GM19035 (cell line): ENCODE results near the gene GALR2.

Experiments used
- ATAC-seq: cut with Tn5 transposase; IDR thresholded peaks from one replicate; pipeline ENCODE4 v1.9.1; 2021; ENCODE audit not compliant: unreplicated experiment

Gene GALR2

DNA sequence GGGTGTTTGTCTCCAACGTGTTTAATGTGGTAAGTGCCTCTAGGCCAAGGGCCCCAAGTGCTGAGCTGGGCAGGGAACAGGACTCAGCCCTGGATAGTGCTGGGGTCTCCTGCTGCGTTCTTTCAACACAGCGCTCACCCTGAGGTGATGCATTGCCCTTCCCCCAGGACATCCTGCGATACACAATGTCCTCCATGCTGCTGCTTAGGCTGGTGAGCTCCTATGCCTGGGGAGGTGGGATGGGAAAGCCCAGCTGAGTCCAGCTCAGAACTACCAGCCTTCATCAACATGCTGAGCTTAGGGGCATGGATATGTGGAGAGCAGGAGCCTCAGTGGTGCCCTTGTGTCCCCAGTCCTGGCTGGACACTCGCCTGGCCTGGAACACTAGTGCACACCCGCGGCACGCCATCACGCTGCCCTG lies 5.0 kb downstream of the GALR2 start:
- ATAC-seq: no peak

DNA sequence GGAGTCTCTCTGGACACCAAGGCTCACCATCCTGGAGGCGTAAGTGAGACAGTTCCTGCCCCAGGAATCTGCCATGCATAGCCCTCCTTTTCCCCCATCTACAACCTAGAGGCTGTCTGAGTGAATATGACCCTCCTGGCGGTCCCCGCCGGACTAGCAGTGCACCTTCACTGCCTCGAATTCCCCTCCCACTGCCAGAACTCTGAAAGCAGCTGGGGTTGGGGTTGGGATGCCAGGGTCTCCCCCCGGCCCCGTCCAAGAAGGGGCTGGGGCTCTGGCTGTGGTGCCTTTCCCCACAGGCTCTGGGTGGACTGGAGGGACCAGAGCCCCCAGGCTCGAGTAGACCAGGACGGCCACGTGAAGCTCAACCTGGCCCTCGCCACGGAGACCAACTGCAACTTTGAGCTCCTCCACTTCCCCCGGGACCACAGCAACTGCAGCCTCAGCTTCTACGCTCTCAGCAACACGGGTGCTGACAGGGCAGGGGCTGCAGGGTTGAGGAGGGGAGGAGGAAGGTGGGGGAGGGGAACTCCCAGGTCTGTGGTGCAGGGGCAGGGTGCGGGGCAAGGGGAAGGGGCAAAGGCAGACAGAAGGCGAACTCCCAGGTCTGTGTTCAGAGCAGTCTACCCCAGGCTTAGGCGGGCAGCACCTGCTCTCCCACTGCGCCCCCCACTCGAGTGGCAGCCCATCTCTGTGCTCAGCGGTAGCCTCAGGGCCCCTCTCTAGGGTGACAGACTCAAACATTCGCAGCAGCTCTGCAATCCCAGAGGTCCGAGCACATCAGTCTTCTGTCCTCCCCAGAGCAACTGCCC lies 5.6 kb downstream of the GALR2 start:
- no peak for ATAC-seq

DNA sequence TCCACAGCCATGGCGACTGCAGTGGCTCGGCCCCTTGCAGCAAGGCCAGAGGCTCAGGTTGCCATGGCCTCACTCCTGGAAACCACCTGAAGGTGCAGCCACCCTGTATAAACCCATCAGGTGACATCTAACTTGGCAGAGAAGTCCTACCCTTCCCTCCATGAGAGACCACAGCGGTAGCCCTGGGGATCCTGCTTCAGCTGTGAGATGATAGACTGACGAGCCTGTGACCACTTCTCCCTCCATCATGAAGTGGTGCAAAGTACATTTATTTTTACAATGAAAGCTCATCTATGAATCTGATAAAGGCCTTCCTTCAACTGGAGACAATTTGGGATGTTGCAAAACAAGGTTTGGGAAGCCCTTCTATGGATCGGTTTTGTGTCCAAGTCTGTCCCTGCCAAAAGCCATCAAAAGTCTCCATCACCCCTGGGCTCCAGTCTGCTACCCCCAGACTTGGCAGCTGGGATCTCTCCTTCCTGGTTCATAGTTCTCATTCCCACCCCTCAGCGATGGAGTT lies 6.2 kb downstream of the GALR2 start:
- no peak for ATAC-seq

DNA sequence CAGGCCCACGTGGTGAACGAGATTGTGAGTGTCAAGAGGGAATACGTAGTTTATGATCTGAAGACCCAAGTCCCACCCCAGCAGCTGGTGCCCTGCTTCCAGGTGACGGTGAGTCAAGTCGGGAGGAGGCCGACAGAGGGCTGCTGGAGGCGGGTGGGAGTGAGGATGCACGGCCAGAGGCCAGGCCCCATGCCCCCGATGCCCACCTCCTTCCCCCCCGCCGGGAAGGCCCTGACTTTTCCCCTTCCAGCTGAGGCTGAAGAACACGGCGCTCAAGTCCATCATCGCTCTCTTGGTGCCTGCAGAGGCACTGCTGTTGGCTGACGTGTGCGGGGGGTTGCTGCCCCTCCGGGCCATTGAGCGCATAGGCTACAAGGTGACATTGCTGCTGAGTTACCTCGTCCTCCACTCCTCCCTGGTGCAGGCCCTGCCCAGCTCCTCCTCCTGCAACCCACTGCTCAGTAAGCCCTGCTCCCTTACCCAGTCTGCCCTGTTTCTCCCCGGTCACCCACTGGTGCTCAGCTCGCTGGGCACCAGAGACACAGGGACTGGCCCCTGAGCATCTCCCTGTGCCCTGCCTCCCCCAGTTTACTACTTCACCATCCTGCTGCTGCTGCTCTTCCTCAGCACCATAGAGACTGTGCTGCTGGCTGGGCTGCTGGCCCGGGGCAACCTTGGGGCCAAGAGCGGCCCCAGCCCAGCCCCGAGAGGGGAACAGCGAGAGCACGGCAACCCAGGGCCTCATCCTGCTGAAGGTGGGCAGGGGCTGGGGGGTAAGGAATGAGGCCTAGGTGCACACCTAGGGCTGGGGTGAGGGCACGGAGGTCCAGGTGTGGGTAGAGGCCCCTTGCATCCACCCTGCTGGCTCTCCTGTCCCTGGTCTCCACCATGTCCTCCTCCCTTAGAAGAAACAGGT lies 7.0 kb downstream of the GALR2 start:
- no peak for ATAC-seq

DNA sequence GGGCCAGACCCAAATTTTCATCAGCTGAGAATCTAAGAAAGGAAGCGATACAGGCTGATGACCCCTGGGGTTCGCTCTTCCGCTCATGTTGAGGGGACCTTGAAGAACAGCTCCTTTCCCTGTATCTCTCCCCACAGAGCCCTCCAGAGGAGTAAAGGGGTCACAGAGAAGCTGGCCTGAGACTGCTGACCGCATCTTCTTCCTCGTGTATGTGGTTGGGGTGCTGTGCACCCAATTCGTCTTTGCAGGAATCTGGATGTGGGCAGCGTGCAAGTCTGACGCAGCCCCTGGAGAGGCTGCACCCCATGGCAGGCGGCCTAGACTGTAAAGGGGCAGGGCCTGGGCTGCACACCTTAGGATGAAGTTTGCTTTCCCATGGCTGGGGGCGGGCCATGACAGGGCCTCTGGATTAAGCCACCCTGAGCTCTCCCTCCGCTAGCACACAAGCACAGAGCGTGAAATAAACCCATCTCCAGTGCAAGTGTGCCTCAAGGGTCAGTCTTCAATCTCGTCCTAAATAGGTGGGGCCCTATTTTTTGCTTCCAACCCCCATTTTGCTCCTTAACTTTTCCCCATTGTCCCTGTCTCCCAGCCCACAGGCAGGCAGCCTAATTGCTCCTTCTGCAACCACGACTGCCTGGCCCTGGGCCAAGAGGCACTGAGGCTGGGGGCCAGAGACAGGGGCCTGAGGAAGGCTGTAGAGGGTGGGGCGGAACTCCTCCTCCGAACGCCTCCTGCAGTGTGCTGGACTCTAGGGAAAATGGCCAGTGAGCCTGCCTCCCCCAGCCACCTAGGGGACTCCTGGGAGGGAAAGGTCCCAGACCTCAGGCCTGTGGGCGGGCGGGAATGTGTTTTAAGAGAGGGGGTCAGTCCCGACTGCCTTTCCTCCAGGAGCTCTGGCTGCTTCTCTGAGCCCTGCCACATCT lies 8.0 kb downstream of the GALR2 start:
- ATAC-seq: no peak

DNA sequence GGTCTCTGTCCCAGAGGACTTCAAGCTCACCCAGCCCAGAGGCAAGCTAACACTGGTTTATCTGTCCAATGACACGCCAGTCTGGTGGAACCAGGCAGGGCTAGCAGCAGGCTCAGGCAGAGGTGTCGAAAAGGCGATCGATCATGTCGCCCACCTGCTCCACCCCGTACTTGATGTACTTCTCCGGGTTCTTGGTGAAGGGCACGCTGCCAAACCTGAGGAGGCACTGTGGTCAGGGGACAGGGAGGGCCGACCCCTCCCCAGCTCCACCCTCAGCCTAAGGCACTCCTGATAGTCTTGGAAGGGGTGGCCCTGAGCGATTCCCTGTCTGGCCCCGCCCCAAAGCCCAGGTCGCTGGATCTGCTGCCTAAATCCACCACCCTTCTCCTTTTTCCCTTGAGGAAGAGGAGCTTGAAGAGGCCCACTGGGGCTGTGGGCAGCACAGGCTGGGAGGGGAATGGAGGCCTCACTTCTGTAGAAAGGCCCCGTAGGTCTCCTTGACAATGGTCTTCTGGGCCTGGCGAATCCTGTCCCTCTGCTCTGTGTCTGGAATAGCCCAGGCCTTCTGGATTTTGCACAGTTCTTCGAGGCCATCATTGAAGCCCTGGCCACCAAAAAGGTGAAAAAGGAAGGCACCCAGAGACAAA lies 9.1 kb downstream of the GALR2 start:
- no peak for ATAC-seq

DNA sequence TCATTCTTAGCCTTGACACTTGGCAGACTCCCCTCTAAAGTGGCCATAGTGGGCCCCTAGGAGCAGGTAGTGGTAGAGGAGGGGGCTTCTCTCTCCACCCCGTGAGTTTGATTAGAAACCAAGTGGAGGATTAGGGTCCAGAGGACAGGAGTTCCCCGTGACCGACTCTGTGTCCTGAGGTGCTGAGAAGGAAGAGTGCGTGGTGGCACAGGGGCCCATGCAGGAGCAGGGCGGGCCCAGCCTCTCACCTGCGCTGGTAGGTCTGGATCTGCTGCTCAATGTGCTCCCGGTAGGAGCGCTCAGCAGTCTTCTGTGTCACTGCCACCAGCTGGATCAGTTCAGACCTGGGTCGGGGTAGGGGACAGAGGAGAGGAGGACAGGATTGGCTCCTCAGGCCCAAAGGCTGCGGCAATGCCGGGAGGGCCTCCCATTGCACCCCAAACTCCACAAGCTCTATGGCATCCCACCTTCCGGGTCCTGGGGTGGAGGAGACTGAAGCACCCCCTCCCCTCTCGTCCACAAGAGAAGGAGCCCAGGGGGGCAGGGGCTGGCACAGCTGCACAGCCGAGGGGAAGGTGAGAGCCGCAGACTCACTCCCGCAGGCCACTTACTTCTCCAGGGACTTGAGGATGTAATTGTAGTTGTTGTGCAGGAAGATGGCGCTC lies 10.6 kb downstream of the GALR2 start:
- ATAC-seq: no peak

DNA sequence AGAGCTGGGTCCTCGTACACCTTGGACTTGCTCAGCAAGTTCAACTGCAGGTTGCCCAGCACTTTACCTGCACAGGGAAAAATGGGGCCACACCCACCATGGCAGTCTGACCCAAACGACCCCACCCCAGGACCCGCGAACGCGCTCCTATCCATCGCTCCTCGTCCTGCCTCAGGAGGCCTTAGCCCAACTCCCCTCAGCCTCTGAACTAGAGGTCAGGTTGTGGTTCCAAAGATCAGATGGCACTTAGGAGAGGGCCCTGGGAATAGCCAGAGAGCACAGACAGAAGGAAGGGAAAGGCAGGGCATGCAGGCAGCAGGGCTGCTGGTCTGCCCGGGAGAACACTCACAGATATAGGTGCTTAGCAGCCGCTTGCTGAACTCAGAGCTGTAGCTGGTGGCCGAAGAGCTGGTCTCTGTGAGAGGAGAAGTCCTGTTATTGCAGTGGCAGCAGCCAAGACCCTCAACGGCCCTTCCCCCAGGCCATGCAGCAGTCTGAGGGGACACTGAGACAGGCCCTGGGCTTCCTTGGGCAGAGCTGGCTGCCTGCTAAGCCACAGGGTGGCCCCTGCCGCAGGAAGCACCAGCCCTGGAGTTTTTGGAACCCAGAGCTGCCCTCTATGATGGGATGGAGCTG lies 11.3 kb downstream of the GALR2 start:
- no peak for ATAC-seq

DNA sequence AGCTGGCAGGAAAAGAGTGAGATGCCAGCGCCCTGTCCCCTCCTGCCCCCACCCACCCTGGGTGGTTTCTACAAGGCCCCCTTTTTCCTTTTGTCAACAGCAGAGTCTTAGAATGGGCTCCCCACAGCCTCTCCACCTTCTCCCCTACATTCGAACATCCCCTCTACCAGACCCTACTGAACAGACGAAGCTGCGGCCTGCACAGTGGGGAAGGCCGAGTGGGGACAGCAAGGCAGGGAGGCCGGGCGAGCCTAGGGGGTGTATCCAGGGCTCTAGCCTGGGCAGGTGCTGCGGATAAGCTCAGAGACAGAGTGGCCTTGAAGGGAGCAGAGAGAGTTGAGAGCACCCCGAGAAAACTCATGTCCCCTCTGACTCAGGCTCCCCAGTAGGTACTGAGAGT lies 11.8 kb downstream of the GALR2 start:
- no peak for ATAC-seq

DNA sequence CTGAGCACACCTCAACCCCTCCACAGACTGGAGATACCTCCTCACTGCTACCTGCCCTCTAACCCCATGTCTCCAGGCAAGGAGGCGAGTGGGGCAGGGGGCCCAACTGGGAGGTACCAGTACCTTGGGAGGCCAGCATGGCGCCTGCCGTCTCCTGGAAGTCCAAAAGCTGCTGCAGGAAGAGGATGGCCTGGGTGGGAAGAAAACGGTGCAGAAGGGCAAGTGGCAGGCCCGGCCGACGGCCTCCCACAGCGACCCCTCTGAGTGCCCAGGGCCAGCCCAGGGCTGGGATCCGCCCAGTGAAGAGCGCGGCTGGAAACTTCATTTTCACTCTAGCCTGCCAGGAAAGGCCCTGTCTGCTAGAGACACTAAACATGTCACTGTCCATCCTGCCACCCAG lies 12.9 kb downstream of the GALR2 start:
- ATAC-seq: no peak

DNA sequence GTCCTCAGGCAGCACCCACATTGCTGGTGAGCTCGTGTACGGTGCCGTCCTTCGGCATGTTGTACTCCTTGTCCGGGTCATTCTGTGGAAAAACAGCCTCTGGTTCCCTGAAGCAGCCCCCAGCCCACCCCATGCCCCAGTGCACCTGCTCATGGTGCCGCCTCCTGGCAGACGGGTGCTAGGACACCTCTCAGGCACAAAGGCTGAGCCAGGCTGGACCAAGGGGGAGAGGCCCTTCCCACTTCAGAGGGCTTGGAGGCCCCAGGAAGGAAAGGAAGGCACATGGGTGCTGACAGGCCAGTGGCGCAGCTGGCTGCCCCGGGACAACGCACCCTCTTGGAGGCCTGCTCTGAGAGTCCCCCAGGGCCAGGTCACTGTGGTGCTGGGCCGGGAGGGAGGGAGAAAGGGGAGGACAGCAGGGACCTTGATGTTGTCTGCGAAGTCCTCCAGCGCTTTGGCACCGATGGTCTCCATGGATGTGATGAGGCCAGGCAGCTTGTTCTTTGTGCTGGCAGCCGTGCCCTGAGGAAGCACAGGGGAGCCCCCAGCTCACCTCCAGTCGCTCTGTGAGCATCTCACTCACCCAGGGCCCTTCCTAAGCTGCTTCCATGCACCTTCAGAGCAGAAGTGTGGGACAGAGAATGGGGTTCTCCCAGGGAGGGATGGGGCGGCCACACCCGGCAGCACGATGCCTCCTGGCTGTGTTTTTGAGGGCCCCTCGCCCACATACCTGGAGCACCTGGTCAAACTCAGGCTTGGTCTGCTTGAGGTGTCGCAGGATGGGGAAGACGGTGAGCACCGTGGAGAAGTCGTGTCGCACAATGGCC lies 13.7 kb downstream of the GALR2 start:
- no peak for ATAC-seq

DNA sequence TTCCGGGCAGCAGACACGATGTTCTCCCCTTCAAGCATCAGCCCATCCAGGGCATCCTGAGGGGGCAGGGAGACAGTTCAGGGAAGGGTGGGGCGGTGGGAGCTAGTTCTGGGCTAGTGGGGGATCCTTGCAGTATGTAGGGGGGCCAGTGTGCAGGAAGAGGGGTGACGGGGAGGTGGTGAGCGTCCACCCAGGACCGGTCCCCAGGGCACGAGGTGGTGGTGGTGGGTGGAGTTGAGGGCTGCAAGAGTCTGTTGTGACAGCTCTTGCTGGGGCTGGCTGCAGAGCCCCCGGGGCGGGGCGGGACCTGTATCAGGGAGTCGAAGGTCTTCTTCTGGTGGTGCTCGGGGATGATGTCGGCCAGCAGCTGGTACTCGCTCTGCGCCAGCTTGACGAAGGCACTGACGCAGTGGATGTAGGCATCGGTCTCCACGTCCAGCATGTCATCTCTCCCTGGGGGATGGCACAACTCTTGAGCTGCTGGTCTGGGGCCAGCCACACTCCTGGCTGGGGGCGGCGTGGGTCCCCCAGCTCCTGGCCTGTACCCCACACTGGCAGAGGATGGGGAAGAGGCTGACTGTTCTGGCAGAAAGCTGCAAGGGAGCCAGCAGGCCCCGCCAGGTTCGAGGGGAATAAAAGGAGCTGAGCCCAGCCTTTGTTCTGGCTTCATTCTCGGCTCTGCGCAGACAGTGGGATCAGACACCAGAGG lies 14.4 kb downstream of the GALR2 start:
- ATAC-seq: no peak

DNA sequence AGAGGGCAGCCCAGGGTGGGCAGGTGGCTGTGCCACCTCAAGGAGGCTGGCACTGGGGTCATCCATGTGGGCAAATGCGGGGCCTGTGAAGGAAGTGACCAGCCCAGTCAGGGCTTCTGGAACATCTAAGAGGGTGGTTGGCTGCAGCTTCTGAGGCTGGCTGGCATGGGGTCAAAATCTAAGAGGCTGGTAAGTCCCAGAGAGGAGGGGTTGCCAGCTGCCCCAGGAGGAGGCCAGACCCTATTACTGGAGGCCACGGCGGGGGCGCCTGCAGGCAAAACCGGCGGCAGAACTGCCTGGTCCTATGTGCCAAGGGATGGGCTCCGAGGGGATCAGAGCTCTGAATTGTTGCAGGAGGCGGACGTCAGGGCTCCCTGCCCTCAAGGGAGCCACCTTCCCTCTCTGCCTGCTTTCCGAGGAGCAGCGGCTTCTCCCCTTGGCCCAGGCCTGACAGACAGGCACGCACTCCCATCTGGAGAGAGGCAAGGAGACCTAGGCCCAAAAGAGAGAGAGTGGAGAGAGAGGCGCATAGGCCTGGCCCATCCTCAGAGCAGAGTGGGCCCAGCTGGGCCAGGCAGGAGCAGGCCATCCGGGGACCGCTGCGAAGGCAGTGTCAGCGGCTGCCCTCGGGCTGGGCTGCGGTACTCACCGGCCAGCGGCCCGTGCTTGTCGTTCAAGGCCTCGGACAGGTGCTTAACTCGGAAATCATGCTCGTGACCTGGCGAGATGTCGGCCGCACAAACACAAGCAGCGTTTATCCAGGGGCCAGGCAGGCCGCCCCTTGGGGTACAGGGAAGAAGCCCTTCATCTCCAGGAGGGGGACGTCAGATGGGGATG lies 15.3 kb downstream of the GALR2 start:
- no peak for ATAC-seq

DNA sequence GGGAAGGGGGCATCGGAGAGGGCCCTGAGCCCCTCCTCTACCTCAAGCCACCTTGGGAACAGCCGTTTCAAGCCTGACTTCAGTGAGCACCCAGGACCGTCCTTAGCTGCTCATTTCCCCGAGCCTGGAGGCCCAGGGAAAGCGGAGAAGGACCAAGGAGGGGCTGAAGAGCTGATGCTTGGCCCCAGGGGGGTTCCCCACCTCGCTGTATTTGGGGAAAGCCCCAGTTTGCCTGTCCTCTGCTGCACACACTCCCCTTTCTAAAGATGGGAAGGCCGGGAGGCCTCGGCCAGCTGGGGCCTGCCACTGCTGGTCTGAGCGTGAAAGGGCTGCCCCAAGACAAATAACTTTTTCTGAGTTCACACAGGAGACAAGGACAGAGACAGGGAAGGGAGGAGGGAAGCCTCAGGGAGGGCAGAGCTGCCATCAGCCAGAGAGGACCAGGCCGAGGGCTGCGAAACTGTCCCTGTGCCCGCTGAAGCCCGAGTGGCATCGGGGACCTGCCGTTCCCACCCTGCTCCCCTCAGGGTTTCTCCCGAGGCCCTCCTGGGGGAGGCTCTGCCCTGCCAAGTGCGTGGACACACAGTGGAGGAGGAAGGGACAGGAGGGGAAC lies 16.0 kb downstream of the GALR2 start:
- no peak for ATAC-seq

DNA sequence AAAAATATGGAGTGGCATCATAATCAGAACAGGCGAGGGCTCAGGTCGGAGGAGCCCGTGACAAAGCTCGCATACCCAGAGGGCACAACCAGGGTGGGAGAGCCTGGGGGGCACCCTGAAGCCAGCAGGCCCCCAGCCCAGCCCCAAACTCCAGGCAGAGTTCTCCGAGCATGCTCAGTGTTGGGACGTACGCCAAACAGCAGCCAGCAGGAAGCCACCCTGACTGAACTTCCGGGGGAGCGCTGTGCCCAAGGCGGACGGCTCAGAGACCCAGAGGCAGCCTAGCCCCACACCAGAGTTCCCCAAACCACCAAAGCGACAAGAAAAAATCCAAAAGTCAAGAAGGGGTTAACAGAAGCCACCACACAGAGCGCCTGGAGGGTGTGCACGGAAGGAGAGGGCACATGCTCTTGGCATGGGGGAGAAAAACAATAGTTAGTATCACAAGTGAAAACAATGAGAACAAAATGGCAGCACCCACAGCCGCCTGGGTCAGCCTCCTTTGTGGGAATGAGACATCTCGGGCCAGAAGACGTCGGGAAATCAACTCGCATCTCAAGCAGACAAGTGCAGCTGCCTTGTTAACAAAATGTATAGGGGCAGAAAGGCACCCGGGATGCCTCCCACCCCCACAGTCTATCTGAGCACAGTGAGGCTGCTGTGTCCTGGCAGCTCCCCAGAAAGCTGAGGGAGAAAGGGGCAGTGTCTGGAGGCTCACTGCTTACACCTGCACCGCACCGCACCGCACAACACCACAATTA lies 17.1 kb downstream of the GALR2 start:
- ATAC-seq: no peak
